Muscle of arm (tissue), 12 donors: Measurements from ENCODE around the gene IL6. TPM values are rescaled to one million over a fixed set of nuclear protein-coding genes. Genes with fewer than 3 reads are reported as not detected.
"Not testable (repeated sequence)": the region's sequence is repeated elsewhere in the genome, so short reads cannot be mapped to it uniquely, and the experiment has no call there.

Experiments used
- DNase-seq: peaks from one replicate; pipeline ENCODE4 v3.0.0-alpha.2; 2013
- polyA plus RNA-seq, 12 donors: library from polyadenylated mRNA; unstranded; fragments of 120-200 nt; gene quantifications; one replicate each; pipeline ENCODE4 v1.2.1, GENCODE V29; 2013; ENCODE audit not compliant: insufficient read length in 12 of 12

Gene IL6
- polyA plus RNA-seq, 12 donors, result 0.22 to 1.5 (median 0.46) TPM; not detected in 5

DNA sequence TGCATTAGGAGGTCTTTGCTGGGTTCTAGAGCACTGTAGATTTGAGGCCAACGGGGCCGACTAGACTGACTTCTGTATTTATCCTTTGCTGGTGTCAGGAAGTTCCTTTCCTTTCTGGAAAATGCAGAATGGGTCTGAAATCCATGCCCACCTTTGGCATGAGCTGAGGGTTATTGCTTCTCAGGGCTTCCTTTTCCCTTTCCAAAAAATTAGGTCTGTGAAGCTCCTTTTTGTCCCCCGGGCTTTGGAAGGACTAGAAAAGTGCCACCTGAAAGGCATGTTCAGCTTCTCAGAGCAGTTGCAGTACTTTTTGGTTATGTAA is 675 bp downstream of the IL6 start:
- DNase-seq, result no peak

DNA sequence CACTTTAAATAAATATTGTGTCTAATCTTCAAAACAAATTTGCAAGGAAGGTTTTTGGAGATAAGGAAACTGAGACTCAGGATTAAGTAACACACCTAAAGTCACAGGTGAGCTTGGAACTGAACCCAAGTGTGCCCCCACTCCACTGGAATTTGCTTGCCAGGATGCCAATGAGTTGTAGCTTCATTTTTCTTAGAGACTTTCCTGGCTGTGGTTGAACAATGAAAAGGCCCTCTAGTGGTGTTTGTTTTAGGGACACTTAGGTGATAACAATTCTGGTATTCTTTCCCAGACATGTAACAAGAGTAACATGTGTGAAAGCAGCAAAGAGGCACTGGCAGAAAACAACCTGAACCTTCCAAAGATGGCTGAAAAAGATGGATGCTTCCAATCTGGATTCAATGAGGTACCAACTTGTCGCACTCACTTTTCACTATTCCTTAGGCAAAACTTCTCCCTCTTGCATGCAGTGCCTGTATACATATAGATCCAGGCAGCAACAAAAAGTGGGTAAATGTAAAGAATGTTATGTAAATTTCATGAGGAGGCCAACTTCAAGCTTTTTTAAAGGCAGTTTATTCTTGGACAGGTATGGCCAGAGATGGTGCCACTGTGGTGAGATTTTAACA is 1.5 kb downstream of the IL6 start:
- no peak for DNase-seq

- no peak for DNase-seq
Observed at GRCh38 chr7:22729180-22729825, 2.3 kb downstream of the IL6 start.

DNA sequence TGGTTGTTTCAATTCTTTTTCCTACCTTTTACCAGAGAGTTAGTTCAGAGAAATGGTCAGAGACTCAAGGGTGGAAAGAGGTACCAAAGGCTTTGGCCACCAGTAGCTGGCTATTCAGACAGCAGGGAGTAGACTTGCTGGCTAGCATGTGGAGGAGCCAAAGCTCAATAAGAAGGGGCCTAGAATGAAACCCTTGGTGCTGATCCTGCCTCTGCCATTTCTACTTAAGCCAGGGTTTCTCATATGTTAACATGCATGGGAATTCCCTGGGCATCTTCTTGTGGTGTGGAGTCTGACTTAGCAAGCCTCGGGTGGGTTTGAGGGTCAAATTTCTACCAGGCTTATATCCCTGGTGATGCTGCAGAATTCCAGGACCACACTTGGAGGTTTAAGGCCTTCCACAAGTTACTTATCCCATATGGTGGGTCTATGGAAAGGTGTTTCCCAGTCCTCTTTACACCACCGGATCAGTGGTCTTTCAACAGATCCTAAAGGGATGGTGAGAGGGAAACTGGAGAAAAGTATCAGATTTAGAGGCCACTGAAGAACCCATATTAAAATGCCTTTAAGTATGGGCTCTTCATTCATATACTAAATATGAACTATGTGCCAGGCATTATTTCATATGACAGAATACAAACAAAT is 3.2 kb downstream of the IL6 start:
- DNase-seq, result no peak

DNA sequence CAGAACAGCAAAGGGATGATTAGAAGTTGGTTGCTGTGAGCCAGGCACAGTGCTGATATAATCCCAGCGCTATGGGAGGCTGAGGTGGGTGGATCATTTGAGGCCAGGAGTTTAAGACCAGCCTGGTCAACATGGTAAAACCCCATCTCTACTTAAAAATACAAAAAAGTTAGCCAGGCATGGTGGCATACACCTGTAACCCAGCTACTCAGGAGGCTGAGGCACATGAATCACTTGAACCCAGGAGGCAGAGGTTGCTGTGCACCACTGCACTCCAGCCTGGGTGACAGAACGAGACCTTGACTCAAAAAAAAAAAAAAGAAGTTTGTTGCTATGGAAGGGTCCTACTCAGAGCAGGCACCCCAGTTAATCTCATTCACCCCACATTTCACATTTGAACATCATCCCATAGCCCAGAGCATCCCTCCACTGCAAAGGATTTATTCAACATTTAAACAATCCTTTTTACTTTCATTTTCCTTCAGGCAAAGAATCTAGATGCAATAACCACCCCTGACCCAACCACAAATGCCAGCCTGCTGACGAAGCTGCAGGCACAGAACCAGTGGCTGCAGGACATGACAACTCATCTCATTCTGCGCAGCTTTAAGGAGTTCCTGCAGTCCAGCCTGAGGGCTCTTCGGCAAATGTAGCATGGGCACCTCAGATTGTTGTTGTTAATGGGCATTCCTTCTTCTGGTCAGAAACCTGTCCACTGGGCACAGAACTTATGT is 4.1 kb downstream of the IL6 start:
- DNase-seq, result no peak

GRCh38 chr7:22731766-22732165 is 4.8 kb downstream of the IL6 start:
- DNase-seq, result no peak

DNA sequence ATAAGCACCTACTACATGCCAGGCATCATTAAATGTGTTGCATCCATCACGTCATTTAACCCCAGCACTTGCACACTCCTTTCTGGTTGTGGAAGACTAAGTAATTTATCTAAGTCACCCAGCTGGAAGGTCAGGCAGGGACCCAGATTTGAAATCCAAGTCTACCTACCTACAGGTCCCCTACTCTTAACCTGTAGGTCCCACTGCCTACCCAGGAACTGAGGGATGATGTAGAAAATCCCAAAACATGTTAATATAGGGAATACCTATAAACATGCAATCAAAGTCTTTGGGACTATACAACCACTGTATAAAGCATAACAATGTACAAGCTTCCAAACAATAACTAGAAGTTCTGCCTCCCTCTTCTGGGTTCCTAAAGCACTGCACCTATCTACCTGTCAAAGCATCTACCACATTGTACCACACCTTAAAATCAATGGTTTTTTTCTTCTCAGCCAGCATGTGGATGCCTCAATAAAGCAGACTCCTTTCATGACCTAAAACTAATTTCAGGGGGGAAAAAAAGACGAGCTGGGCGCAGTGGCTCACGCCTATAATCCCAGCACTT is 5.6 kb downstream of the IL6 start:
- no peak for DNase-seq

GRCh38 chr7:22733761-22734160 is 6.8 kb downstream of the IL6 start:
- DNase-seq, result no peak

GRCh38 chr7:22743014-22743413 is 16.0 kb downstream of the IL6 start:
- no peak for DNase-seq

DNA sequence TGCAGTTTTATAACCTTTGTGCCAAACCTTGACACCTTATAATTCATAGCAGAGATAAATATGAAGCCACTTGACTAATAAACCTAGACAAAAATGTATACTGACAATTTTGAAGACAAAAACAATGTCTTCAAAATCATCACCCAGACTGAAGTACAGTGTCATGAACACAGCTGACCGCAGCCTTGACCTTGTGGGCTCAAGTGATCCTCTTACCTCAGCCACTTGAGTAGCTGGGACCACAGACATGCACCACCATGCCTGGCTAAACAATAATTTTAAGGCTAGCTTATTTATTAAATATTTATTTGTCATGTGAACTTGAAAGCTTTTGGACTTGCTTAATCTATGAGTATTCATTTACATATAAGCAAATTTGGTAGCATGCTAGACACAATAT is 24.3 kb downstream of the IL6 start:
- no peak for DNase-seq

DNA sequence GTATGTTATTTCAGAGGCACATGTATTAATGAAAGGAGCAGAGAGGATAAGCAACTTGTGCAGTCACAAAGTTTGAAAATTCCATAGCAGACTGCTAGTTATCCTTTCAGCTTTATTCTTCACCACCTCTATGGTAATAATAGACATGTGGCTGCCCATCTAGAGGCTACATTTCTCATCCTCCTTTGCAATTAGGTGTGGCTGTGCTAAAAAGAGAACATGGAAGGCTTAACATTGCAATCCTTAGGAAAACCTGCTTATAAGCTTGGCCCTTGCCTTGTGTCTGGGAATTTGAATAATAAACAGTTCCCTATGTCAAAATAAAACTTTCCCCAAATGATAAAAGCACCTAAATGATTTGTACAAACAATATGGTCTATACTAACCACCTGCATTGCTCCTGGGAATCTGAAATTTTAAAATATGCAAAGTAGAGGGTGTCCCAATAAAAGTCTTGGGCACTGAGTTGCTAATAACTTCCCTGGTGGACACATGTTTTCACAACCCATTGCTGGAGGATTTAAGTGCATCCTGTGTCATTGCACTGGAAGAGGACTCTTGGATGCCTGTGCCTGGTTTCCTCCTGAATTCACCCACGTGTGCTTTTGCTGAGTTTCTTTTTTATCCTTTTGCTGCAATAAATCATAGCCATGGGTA is 30.5 kb downstream of the IL6 start:
- no peak for DNase-seq

- DNase-seq, result no peak
Observed at GRCh38 chr7:22758576-22758975, 31.6 kb downstream of the IL6 start.

DNA sequence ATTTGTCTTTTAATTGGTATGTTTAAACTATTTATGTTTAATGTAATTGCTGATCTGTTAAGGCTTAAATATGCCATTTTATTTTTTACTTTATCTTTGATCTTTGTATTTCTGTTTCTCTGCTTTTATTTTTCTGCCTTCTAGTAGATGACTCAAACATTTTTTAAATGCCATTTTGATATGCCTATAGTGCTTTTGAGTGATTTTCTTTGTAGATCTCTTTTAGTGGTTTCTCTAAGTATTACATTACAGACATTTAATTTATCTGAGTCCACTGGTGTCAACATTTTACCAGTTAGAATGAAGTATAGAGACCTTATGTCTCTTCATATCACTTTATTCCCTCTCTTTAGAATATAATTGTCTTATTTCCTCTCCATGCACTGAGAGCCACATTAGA is 32.7 kb downstream of the IL6 start:
- no peak for DNase-seq

DNA sequence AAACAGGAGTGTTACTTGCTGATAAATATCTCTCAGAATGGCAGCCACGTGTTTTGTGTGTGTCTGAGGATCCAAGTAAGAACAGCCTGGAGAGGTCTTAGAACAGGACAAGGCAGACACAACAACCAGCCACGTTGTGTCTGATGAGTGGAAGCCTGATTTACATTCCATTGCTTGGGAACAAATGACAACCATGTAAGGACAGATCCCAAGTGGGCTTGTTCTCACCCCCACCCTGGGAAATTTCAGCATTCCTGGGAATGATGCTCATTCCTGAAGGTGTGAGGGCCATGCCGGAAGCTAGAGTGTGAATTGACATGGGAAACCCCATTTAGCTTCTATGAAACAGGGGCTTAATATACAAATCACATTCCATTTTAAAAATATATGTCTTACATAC is 35.9 kb downstream of the IL6 start:
- DNase-seq, result no peak

DNA sequence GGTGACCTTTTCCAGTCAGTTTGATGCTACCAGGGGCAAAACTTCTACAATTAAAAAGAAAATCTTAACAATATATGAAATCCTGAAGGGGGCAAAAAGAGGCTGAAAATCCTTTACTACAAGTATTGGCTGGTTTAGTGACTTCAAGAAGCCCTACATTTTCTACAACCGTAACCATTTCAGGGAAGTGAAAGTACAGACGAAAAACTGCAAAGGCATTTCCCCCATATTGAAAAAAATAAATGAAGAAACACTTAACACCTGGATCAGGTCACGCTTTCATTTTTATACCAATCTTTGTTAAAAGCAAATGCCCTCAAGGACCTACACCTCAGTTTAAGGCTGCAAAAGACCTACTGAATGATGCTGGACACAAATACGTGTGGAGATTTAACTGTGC is 38.6 kb downstream of the IL6 start:
- no peak for DNase-seq

GRCh38 chr7:22771194-22771871 is 44.3 kb downstream of the IL6 start:
- no peak for DNase-seq

DNA sequence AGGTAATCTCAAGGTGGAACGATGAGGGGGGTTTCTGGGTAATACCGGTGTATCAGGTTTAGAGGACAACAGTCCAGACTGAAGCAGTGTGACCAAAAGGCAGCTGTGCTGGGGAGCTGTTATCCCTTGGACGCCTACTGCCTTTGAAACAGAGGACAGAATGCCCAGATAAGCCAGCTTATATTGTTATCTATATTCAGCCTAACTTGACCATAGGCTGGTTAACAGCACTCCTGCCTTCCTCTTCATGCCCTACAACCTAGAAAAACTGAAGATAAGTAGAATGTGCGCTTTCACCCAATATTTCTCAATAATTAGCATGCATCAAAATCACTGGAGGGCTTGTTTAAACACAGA is 44.9 kb downstream of the IL6 start:
- no peak for DNase-seq

DNA sequence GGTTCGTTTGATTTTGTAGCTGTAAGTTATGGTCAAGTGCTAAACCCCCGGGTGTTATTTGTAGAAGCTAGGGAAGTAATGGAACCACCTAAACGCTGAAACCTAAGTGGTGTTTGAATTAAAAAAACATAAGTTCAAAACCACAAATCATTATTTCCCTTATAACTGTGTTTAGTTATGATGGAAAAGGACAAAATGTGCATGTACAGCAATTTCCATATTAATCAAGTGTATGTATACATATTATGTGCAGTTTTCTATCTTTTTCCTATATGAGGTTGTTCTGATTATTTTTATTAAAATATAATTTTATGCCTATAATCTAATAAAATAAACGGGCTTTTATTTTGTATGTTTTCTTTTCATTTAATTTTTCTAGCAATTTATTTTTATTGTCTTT is 45.9 kb downstream of the IL6 start:
- no peak for DNase-seq

DNA sequence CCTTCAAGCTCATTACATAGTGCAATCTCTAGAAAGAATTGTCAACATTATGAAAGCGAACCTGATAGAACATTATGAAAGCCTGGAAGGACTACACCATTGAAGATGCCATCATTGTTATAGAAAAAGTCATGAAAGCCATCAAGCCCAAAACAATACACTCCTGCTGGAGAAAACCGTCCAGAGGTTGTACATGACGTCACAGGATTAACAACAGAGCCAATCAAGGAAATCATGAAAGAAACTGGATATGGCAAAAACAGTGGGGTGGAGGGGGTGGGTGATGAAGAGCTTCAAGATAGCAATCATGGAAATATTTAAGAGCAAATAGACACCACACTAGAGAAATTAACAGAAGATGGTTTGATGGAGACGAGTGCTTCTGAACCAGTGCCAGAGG is 50.0 kb downstream of the IL6 start:
- no peak for DNase-seq

DNA sequence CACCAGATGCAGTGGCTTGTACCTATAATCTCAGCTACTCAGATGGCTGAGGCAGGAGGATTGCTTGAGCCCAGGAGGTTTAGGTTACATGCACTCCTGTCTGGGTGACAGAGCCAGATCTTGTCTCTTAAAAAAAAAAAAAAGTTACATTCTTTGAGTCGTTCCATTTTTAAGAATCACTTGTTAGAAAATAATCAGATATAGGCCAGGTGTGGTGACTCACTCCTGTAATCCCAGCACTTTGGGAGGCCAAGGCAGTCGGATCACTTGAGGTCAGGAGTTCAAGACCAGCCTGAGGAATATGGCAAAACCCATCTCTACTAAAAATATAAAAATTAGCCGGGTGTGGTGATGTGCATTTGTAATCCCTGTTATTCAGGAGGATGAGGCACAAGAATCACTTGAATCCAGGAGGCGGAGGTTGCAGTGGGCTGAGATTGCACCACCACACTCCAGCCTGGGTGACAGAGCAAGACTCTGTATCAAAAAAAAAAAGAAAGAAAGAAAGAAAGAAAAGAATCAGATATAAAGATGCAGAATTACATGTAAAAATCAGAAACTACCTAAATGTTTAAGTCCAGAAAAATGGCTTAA is 52.8 kb downstream of the IL6 start:
- DNase-seq, result not testable (repeated sequence)

GRCh38 chr7:22781230-22781711 is 54.3 kb downstream of the IL6 start:
- DNase-seq, result no peak
